NCI-H1105 treated with DMSO at 0.1 percent for 48 hours (cell line): Measurements from ENCODE around the gene TCF3.
"Not testable (repeated sequence)": the region's sequence is repeated elsewhere in the genome, so short reads cannot be mapped to it uniquely, and the experiment has no call there.

Experiments
- DNase-seq: peaks from one replicate; lab custom pipeline; 2025; lab: John Stamatoyannopoulos, UW

Gene TCF3

GRCh38 chr19:1650650-1651567 is 1.5 kb downstream of the TCF3 start:
- DNase-seq, result peak; percentile 7

GRCh38 chr19:1649706-1650649 is 2.4 kb downstream of the TCF3 start:
- DNase-seq, result no peak

- no peak for DNase-seq
These were observed 3.4 kb downstream of the TCF3 start for GRCh38 chr19:1648920-1649541.

- DNase-seq, result no peak
These were observed 4.0 kb downstream of the TCF3 start for GRCh38 chr19:1648459-1648849.

- DNase-seq, result no peak
These were observed 4.6 kb downstream of the TCF3 start for GRCh38 chr19:1647501-1648458.

DNA sequence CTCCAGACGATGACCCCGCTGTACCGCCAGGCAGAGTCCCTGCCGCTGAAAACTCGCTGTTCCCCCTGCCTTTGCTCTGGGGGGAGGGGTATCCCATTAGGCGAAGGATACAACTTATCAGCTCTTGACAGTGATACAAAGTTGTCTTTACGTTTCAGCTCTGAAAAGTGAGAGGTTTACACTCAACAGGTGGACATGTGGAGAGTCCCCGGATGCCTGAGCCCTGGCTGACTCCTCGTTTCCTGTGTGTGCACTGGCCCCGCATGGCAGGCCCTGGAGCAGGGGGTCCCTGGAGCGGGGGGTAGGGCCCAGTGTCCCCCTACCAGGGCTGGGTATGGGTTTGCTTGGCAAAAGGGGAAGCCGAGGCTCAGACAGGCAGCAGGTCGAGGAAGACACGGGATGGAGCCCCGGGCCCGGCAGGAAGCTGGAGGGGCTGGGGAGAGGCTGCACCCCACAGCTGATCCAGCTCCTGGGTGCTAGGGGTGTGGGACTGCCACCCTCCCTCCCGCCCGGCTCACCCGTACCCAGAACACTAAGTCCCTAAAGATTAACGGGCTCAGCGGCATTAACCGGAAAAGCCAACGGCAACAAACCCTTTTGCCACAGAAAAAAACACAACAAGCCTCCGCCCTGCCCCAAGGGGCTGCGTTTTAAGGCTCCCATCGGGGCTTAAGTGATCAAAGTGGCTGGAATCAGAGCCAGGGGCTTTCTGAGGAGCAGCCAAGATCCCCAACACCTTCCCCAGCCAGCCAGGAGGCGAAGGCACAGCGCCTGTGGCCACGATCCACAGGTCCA is 5.6 kb downstream of the TCF3 start:
- no peak for DNase-seq

- no peak for DNase-seq
These were observed 6.3 kb downstream of the TCF3 start for GRCh38 chr19:1646149-1646548.

DNA sequence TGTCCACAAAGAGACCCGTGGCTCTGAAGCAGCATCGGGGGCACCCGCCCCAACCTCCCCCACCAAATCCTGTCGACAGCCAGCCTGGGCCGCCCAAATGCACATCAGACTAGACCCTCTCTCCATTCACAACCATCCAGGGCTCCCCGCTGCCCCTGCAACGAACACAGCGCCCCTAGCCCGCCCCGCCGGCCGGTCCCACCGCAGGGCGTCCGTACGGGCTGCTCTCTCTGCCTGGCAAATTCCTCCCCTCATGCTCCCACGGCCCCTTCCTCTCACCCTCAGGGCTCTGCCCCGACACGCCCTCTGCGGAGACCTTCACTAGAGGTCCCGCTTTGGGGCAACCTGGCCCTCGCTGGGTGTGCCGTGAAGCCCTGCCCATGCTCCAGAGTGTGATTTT is 7.1 kb downstream of the TCF3 start:
- DNase-seq, result no peak

GRCh38 chr19:1644070-1644469 is 8.3 kb downstream of the TCF3 start:
- DNase-seq, result no peak

GRCh38 chr19:1640893-1641448 is 11.4 kb downstream of the TCF3 start:
- DNase-seq, result not testable (repeated sequence)

DNA sequence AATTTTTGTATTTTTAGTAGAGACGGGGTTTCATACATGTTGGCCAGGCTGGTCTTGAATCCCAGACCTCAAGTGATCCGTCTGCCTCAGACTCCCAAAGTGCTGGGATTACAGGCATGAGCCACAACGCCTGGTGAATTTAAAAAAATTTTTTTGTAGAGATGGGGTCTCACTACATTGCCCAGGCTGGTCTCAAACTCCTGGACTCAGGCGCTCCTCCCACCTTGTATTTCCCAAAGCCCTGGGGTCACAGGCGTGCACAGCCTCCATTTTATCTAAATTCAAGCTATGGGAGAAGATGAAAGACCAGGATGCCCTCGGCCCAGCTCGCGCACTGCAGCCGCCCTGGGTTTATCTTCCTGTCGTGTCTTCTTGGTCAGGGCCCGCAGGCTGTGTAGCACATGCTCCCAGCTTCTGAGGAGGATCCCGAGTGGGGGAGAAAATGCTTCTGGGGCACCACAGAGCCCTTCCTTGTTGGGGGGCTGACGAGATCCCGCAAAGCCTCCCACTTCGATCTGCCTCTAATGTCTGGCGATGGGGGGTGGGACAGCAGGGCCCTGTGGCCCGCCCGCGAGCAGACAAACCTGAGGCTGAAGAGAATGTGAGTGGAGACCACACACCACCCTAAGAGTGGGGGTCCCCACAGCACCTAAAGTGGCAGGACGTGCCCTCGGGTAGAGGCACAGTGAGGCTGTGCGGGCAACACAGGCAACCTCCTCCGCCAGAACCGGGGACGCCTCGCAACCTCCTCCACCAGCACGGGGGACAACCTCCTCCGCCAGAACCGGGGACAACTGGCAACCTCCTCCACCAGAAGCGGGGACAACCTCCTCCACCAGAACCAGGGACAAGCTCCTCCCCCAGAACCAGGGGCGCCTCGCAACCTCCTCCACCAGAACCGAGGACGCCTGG is 15.8 kb downstream of the TCF3 start:
- no peak for DNase-seq

DNA sequence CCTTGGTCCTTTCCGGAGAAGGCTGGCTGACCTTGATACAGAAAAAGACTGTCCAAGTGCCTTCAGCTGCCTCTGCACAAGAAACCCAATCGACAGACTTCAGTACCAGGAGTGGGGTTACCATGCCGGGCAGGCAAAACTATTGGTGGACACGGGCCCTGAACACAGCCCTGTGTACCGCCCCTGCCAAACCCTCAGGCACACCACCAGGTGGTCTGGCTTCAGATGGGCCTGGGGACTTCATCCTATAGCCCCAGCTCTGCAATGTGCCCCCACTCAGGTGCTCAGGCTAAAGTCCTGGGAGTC is 17.5 kb downstream of the TCF3 start:
- DNase-seq, result no peak

DNA sequence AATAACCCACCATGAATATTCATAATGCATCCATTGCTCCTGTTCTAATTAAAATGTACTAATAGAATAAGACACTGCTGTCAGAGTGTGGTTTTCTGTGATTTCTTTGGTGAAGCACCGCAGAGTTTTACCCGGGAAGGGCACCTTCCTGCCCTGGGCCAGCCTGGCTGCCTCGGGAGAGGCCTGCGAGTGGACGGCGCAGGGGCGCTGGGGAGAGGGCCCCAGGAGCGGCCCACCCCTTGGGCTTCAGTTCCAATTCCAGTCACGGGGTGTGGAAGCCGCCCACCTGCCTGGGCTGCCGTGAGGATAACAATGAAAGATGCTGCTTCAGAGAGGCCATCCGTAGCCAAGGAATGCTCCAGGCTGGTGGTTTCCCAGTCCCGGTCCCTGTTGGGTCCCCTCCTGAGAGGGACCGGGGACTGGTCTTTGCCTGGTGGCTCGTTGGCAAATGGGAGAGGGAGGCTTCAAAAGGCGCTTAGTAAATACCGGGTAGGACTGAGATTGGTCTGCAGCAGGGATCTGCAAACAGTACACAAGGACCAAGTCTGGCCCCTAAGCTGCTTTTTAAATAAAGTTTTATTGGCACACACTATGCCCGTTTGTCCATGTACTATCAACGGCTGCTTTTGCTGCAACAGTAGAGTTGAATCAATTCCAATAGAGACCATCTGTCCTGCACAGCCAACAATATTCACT is 18.0 kb downstream of the TCF3 start:
- no peak for DNase-seq

DNA sequence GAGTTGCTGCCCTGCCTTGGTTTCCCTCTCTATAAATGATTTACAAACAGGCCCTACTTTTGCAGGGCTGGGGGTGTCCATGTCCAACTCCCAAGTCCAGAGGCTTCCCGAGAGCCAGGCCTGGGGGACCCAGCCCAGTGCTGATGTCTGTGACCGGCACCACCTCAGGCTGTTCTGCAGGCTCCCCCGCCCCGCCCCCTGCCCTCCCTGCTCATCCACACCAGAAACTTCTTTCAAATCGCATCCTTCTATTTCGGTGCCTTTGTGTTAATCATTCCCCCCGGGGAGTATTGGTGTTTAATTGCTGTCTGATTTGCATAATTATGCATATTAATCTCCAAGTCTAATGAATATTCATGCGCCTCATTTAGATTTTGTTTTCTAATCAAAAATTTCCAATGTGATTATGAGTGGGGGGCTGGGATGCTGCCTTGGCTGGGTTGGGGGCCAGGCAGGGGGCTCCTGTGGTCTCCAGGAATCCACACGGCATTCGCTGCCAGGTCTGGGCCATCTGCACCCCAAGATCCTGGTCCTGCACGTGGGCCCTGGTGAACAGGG is 19.1 kb downstream of the TCF3 start:
- no peak for DNase-seq

DNA sequence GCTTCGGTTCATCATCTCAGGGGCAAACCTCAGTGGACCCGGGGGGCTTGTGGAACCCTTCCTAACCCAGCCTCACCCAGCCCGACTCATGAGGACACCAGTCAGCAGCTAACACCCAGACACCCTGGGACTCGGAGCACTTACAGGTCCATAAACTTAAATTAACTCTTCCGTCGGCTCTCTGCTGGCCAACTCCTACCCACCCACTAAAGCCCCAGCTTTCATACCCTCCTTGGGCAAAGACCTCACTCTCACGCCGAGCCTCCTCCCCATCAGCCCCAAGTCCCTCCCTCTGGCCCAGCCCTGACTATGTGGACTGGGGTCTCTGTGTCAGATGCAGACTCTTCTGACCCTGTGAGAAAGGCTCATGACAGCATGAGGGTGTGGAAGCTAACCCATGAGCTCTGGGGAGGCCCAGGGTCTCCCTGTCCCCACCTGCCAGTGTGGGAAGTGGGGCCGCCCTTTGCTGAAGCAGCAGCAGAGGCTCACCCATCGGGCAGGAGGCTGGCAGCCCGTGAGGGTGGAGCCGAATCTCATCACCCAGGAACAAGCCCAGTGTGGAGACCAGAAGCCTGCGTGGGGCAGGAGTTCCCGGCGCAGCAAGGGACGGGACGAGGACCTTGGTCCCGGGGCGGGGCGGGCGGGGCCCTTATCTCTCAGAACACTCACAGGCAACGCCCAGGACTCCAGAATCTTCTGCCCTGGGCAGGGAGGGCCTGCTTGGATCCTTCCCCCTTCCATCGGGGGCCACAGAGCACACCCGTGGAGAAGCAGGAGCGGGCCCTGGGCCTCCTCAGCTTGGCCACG is 19.8 kb downstream of the TCF3 start:
- DNase-seq, result no peak

GRCh38 chr19:1631557-1632100 is 20.8 kb downstream of the TCF3 start:
- DNase-seq, result no peak

- DNase-seq, result no peak
These were observed 21.6 kb downstream of the TCF3 start for GRCh38 chr19:1630811-1631210.
